ENCODE measurements around the gene INIP. TPM values are rescaled to one million over a fixed set of nuclear protein-coding genes. Genes with fewer than 3 reads are reported as not detected.
A peak's percentile ranks its signal among the peaks of the same experiment; 100 is the strongest.

INIP gene
- total and polyA plus RNA-seq, 2 of the 13 experiments (the other 11 are each of a cell fraction or from before 2014, with no cell fraction given) = 13.6 to 28.6 TPM

DNA sequence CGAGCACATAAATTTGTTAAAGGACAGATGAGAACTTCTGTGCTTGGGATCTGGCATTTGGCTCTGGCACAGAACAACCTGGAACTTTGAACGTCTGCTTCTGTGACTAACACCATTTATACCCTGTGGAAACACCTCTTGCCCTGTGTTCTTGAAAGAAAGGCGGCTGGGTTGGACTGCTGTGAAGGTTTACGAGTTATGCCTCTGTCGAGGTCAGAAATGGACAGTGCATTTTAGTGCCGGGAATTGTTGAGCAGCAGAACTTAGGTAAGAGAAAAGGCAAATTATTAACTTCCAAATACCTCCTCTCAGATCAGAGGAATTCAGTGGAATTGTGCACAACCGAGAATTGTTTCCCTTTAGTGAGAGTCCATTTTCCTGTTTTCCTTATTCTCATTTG lies 14.1 kb upstream of the INIP start (continued):
- TF ChIP-seq, protein P1, sequence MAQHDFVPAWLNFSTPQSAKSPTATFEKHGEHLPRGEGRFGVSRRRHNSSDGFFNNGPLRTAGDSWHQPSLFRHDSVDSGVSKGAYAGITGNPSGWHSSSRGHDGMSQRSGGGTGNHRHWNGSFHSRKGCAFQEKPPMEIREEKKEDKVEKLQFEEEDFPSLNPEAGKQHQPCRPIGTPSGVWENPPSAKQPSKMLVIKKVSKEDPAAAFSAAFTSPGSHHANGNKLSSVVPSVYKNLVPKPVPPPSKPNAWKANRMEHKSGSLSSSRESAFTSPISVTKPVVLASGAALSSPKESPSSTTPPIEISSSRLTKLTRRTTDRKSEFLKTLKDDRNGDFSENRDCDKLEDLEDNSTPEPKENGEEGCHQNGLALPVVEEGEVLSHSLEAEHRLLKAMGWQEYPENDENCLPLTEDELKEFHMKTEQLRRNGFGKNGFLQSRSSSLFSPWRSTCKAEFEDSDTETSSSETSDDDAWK (CRISPR knock-in tag; IDR thresholded peaks at IDR 0.05) = no peak
- TF ChIP-seq, protein P2, sequence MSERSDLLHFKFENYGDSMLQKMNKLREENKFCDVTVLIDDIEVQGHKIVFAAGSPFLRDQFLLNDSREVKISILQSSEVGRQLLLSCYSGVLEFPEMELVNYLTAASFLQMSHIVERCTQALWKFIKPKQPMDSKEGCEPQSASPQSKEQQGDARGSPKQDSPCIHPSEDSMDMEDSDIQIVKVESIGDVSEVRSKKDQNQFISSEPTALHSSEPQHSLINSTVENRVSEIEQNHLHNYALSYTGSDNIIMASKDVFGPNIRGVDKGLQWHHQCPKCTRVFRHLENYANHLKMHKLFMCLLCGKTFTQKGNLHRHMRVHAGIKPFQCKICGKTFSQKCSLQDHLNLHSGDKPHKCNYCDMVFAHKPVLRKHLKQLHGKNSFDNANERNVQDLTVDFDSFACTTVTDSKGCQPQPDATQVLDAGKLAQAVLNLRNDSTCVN (CRISPR knock-in tag; IDR thresholded peaks at IDR 0.05; ENCODE audit: borderline replicate concordance) = no peak
- peak; percentile 41; the same call in 1 of the 2 replicates for TF ChIP-seq POLR2AphosphoS5 (IDR thresholded peaks at IDR 0.05; ENCODE audit: low read depth, low read length)
- TF ChIP-seq ELF3 (CRISPR knock-in tag; IDR thresholded peaks at IDR 0.05) = 0 out of 2 replicates have a peak, but pooled peaks have one; percentile 20
- TF ChIP-seq, protein P3, sequence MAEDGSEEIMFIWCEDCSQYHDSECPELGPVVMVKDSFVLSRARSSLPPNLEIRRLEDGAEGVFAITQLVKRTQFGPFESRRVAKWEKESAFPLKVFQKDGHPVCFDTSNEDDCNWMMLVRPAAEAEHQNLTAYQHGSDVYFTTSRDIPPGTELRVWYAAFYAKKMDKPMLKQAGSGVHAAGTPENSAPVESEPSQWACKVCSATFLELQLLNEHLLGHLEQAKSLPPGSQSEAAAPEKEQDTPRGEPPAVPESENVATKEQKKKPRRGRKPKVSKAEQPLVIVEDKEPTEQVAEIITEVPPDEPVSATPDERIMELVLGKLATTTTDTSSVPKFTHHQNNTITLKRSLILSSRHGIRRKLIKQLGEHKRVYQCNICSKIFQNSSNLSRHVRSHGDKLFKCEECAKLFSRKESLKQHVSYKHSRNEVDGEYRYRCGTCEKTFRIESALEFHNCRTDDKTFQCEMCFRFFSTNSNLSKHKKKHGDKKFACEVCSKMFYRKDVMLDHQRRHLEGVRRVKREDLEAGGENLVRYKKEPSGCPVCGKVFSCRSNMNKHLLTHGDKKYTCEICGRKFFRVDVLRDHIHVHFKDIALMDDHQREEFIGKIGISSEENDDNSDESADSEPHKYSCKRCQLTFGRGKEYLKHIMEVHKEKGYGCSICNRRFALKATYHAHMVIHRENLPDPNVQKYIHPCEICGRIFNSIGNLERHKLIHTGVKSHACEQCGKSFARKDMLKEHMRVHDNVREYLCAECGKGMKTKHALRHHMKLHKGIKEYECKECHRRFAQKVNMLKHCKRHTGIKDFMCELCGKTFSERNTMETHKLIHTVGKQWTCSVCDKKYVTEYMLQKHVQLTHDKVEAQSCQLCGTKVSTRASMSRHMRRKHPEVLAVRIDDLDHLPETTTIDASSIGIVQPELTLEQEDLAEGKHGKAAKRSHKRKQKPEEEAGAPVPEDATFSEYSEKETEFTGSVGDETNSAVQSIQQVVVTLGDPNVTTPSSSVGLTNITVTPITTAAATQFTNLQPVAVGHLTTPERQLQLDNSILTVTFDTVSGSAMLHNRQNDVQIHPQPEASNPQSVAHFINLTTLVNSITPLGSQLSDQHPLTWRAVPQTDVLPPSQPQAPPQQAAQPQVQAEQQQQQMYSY (CRISPR knock-in tag; IDR thresholded peaks at IDR 0.05) = peak; percentile 20; the same call in 1 of the 2 replicates
- peak; percentile 34; the same call in 1 of the 2 replicates for TF ChIP-seq HOXA3 (CRISPR knock-in tag; IDR thresholded peaks at IDR 0.05)
- TF ChIP-seq, protein P4, sequence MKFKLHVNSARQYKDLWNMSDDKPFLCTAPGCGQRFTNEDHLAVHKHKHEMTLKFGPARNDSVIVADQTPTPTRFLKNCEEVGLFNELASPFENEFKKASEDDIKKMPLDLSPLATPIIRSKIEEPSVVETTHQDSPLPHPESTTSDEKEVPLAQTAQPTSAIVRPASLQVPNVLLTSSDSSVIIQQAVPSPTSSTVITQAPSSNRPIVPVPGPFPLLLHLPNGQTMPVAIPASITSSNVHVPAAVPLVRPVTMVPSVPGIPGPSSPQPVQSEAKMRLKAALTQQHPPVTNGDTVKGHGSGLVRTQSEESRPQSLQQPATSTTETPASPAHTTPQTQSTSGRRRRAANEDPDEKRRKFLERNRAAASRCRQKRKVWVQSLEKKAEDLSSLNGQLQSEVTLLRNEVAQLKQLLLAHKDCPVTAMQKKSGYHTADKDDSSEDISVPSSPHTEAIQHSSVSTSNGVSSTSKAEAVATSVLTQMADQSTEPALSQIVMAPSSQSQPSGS (CRISPR knock-in tag; IDR thresholded peaks at IDR 0.05) = no peak
- TF ChIP-seq MEF2D (CRISPR knock-in tag; IDR thresholded peaks at IDR 0.05) = peak; percentile 57; the same call in 1 of the 2 replicates
- 0 out of 2 replicates have a peak, but pooled peaks have one; percentile 70 for TF ChIP-seq RARG (CRISPR knock-in tag; IDR thresholded peaks at IDR 0.05; ENCODE audit: low read depth)
- peak; percentile 35; the same call in 1 of the 2 replicates for TF ChIP-seq ZNF629 (CRISPR knock-in tag; conservative IDR thresholded peaks at IDR 0.05)
- TF ChIP-seq NFIC (IDR thresholded peaks at IDR 0.05; ENCODE audit: low read length) = peak; percentile 51; the same call in 1 of the 2 replicates
- TF ChIP-seq RBFOX2 (IDR thresholded peaks at IDR 0.05; ENCODE audit: low read depth, low read length) = peak; percentile 39; the same call in 1 of the 2 replicates
- peak; percentile 15; the same call in 1 of the 2 replicates for TF ChIP-seq SMC3 (IDR thresholded peaks at IDR 0.05; ENCODE audit: low read length)
- TF ChIP-seq, protein P5, sequence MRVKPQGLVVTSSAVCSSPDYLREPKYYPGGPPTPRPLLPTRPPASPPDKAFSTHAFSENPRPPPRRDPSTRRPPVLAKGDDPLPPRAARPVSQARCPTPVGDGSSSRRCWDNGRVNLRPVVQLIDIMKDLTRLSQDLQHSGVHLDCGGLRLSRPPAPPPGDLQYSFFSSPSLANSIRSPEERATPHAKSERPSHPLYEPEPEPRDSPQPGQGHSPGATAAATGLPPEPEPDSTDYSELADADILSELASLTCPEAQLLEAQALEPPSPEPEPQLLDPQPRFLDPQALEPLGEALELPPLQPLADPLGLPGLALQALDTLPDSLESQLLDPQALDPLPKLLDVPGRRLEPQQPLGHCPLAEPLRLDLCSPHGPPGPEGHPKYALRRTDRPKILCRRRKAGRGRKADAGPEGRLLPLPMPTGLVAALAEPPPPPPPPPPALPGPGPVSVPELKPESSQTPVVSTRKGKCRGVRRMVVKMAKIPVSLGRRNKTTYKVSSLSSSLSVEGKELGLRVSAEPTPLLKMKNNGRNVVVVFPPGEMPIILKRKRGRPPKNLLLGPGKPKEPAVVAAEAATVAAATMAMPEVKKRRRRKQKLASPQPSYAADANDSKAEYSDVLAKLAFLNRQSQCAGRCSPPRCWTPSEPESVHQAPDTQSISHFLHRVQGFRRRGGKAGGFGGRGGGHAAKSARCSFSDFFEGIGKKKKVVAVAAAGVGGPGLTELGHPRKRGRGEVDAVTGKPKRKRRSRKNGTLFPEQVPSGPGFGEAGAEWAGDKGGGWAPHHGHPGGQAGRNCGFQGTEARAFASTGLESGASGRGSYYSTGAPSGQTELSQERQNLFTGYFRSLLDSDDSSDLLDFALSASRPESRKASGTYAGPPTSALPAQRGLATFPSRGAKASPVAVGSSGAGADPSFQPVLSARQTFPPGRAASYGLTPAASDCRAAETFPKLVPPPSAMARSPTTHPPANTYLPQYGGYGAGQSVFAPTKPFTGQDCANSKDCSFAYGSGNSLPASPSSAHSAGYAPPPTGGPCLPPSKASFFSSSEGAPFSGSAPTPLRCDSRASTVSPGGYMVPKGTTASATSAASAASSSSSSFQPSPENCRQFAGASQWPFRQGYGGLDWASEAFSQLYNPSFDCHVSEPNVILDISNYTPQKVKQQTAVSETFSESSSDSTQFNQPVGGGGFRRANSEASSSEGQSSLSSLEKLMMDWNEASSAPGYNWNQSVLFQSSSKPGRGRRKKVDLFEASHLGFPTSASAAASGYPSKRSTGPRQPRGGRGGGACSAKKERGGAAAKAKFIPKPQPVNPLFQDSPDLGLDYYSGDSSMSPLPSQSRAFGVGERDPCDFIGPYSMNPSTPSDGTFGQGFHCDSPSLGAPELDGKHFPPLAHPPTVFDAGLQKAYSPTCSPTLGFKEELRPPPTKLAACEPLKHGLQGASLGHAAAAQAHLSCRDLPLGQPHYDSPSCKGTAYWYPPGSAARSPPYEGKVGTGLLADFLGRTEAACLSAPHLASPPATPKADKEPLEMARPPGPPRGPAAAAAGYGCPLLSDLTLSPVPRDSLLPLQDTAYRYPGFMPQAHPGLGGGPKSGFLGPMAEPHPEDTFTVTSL (CRISPR knock-in tag; IDR thresholded peaks at IDR 0.05; ENCODE audit: borderline replicate concordance) = peak; percentile 70; the same call in 1 of the 2 replicates
